RWPE2 (cell line): ENCODE results near the gene CCL17.
"Not testable (repeated sequence)": the region's sequence is repeated elsewhere in the genome, so short reads cannot be mapped to it uniquely, and the experiment has no call there.

Experiments used
- ATAC-seq: fragments of 200-7000 bp; cut with Tn5 transposase; 3 replicates; pipeline ENCODE4 v1.9.1; 2021; ENCODE audit warnings: low read depth
- DNase-seq: peaks from one replicate; pipeline ENCODE4 v3.0.0-alpha.2; 2020; ENCODE audit warnings: low spot score
- H3K27ac ChIP-seq: fragments of 450-650 bp; 2 replicates; pipeline ENCODE4 v1.5.1; 2017; ENCODE audit warnings: mild to moderate bottlenecking; ENCODE audit not compliant: poor library complexity, severe bottlenecking
- H3K27me3 ChIP-seq: fragments of 250-450 bp; sonication (Bioruptor Pico); 2 replicates; pipeline ENCODE4 v1.5.1; 2021; ENCODE audit warnings: mild to moderate bottlenecking, moderate library complexity; ENCODE audit not compliant: insufficient read depth, poor library complexity, severe bottlenecking
- H3K36me3 ChIP-seq: fragments of 250-450 bp; sonication (Bioruptor Pico); 2 replicates; pipeline ENCODE4 v1.5.1; 2020; ENCODE audit warnings: low read depth, mild to moderate bottlenecking, moderate library complexity
- H3K4me1 ChIP-seq: fragments of 250-450 bp; sonication (Bioruptor Pico); 2 replicates; pipeline ENCODE4 v1.5.1; 2021; ENCODE audit warnings: mild to moderate bottlenecking, moderate library complexity; ENCODE audit not compliant: insufficient read depth, poor library complexity, severe bottlenecking
- H3K4me3 ChIP-seq: fragments of 250-450 bp; sonication (Bioruptor Pico); 2 replicates; pipeline ENCODE4 v1.5.1; 2021; ENCODE audit warnings: mild to moderate bottlenecking, moderate library complexity; ENCODE audit not compliant: severe bottlenecking
- H3K9me3 ChIP-seq: fragments of 250-450 bp; sonication (Bioruptor Pico); 2 replicates; pipeline ENCODE4 v1.5.1; 2021; ENCODE audit warnings: mild to moderate bottlenecking, moderate library complexity; ENCODE audit not compliant: severe bottlenecking
- CTCF ChIP-seq: fragments of 450-650 bp; IDR thresholded peaks from one replicate; pipeline ENCODE4 v1.5.1; 2017; ENCODE audit warnings: mild to moderate bottlenecking, moderate library complexity; ENCODE audit not compliant: poor library complexity, severe bottlenecking

CCL17 gene

GRCh38 chr16:57373117-57373947 is 31.2 kb upstream of the CCL17 start:
- Histone ChIP-seq H3K9me3 (no peaks in the 10 kb centered on the region), H3K4me3 (no peak overlapping the region), H3K4me1 (peaks cover 29% of the 10 kb centered on the region), H3K36me3 (no peaks in the 10 kb centered on the region), H3K27ac (no peak overlapping the region), H3K27me3 (no peaks in the 10 kb centered on the region)
- ATAC-seq (no peak), DNase-seq (no peak)
- no peak for TF ChIP-seq CTCF

GRCh38 chr16:57374067-57374534 is 30.5 kb upstream of the CCL17 start:
- no peak for TF ChIP-seq CTCF
- no peaks in the 10 kb centered on the region for H3K36me3 ChIP-seq
- peak; percentile 22; the same call in 2 of the 3 replicates for ATAC-seq
- H3K4me1 ChIP-seq: peaks cover 31% of the 10 kb centered on the region
- DNase-seq: no peak
- no peak overlapping the region for H3K4me3 ChIP-seq
- H3K9me3 ChIP-seq: no peaks in the 10 kb centered on the region
- H3K27ac ChIP-seq: no peak overlapping the region
- H3K27me3 ChIP-seq: no peaks in the 10 kb centered on the region

- ATAC-seq, H3K27ac ChIP-seq, H3K9me3 ChIP-seq, DNase-seq, H3K27me3 ChIP-seq, H3K4me3 ChIP-seq, H3K36me3 ChIP-seq: not testable (repeated sequence)
- peaks cover 34% of the 10 kb centered on the region for H3K4me1 ChIP-seq
Measured at GRCh38 chr16:57374925-57375465, 29.6 kb upstream of the CCL17 start.

GRCh38 chr16:57376313-57376818 is 28.2 kb upstream of the CCL17 start:
- peaks cover 34% of the 10 kb centered on the region for H3K4me1 ChIP-seq
- no peaks in the 10 kb centered on the region for H3K9me3 ChIP-seq
- ATAC-seq: no peak
- TF ChIP-seq CTCF: no peak
- H3K36me3 ChIP-seq: no peaks in the 10 kb centered on the region
- no peak overlapping the region for H3K4me3 ChIP-seq
- no peak for DNase-seq
- no peak overlapping the region for H3K27ac ChIP-seq
- no peaks in the 10 kb centered on the region for H3K27me3 ChIP-seq

GRCh38 chr16:57377080-57377841 is 27.3 kb upstream of the CCL17 start:
- Histone ChIP-seq H3K27me3 (no peaks in the 10 kb centered on the region), H3K9me3 (no peaks in the 10 kb centered on the region), H3K4me1 (peaks cover 34% of the 10 kb centered on the region), H3K36me3 (no peaks in the 10 kb centered on the region), H3K27ac (peak overlapping the region; percentile 65), H3K4me3 (no peak overlapping the region)
- ATAC-seq (peak; percentile 21; the same call in 2 of the 3 replicates), DNase-seq (no peak)
- no peak for TF ChIP-seq CTCF
